HG02678 (cell line): ENCODE data around the gene HACL1.
A peak's percentile ranks its signal among the peaks of the same experiment; 100 is the strongest.
"Not testable (repeated sequence)": the region's sequence is repeated elsewhere in the genome, so short reads cannot be mapped to it uniquely, and the experiment has no call there.

Source experiments
- ATAC-seq: cut with Tn5 transposase; IDR thresholded peaks from one replicate; pipeline ENCODE4 v1.9.1; 2021; ENCODE audit warnings: mild to moderate bottlenecking, moderate library complexity; ENCODE audit not compliant: unreplicated experiment

Gene HACL1

GRCh38 chr3:15630646-15631350 is 29.4 kb upstream of the HACL1 start:
- peak; percentile 57 for ATAC-seq

GRCh38 chr3:15629860-15630597 is 28.7 kb upstream of the HACL1 start:
- peak; percentile 94 for ATAC-seq

- ATAC-seq, result no peak
These were observed 27.6 kb upstream of the HACL1 start for GRCh38 chr3:15628967-15629366.

GRCh38 chr3:15623535-15624440 is 22.4 kb upstream of the HACL1 start:
- no peak for ATAC-seq

- ATAC-seq, result not testable (repeated sequence)
These were observed 18.5 kb upstream of the HACL1 start for GRCh38 chr3:15619659-15620464.

- ATAC-seq, result no peak
These were observed 14.7 kb upstream of the HACL1 start for GRCh38 chr3:15616053-15616452.

- no peak for ATAC-seq
These were observed 13.6 kb upstream of the HACL1 start for GRCh38 chr3:15614958-15615357.

GRCh38 chr3:15612001-15612400 is 10.6 kb upstream of the HACL1 start:
- no peak for ATAC-seq

- ATAC-seq, result no peak
These were observed 9.6 kb upstream of the HACL1 start for GRCh38 chr3:15611018-15611417.

GRCh38 chr3:15610082-15610759 is 8.9 kb upstream of the HACL1 start:
- no peak for ATAC-seq

GRCh38 chr3:15606434-15606891 is 5.1 kb upstream of the HACL1 start:
- no peak for ATAC-seq

- not testable (repeated sequence) for ATAC-seq
These were observed 3.2 kb upstream of the HACL1 start for GRCh38 chr3:15604584-15604983.

- ATAC-seq, result not testable (repeated sequence)
These were observed 1.4 kb upstream of the HACL1 start for GRCh38 chr3:15602816-15603215.

GRCh38 chr3:15602146-15602536 is 772 bp upstream of the HACL1 start:
- ATAC-seq, result peak; percentile 13

- ATAC-seq, result peak; percentile 7
These were observed 347 bp downstream of the HACL1 start for GRCh38 chr3:15601046-15601398.

- ATAC-seq, result no peak
These were observed 5.4 kb downstream of the HACL1 start for GRCh38 chr3:15595955-15596354.

GRCh38 chr3:15592968-15593367 is 8.4 kb downstream of the HACL1 start:
- ATAC-seq, result no peak

GRCh38 chr3:15591928-15592327 is 9.4 kb downstream of the HACL1 start:
- ATAC-seq, result no peak

- no peak for ATAC-seq
These were observed 10.1 kb downstream of the HACL1 start for GRCh38 chr3:15591242-15591641.
